GM19397 (cell line): ENCODE results near the gene UQCR11.
A peak's percentile ranks its signal among the peaks of the same experiment; 100 is the strongest.
"Not testable (repeated sequence)": the region's sequence is repeated elsewhere in the genome, so short reads cannot be mapped to it uniquely, and the experiment has no call there.

Source experiments
- ATAC-seq: cut with Tn5 transposase; IDR thresholded peaks from one replicate; pipeline ENCODE4 v1.9.1; 2021; ENCODE audit warnings: mild to moderate bottlenecking, moderate library complexity; ENCODE audit not compliant: unreplicated experiment

UQCR11 gene

GRCh38 chr19:1605236-1606137 lies at the start of gene UQCR11:
Gene UQCR11, minus strand, starts transcription at chr19:1605462. Its CDS starts 53 bp downstream, at chr19:1605409.
- ATAC-seq: peak; percentile 85

GRCh38 chr19:1654178-1654792 lies 49.0 kb upstream of the UQCR11 start:
- no peak for ATAC-seq

- ATAC-seq: no peak
Observed at GRCh38 chr19:1653300-1653628, 48.0 kb upstream of the UQCR11 start.

DNA sequence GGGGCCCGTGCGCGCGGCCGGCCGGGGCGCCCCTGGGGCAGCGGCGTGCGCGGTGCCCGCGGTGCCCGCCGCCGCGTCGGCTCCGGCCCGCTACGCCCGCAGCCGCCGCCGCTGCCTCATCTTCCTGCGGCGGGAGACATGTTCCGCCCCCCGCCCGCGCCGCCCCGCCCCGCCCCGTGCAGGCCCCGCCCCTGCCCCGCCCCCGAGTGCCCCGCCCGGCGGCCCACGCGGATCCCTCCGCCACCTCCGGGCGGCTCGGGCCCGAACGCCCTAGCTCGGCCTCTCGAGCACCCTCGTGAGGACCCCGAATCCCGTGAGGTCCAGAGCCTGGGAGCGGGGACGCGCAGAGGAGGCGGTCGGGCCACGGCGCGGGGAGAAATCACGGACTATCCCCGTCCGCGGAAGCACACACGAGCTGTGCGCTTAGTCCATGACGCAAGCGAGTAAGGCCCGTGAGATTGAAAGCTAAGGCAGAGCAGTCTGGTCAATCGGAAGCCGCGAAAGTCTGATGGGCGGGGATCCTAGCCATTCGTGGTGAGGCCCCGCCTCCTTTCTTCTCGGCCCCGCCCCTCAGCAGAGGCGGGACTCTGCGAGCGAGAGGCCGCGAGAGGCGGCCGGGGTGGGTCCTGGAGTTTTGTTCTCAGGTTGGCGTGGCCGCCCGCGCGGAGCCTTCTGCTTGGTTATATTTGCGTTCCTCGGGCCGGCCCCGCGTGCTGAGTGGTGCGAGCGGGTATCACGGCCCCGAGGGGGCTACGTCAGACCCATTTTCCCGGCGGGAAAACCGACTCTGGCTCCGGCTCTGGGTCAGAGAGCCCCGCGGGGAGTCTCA lies 47.4 kb upstream of the UQCR11 start, which contains the start of gene TCF3:
Gene TCF3 (minus strand): TSS at position 145 of the 829 bp plus-strand sequence. CDS start 2,367 bp downstream, outside the sequence.
- peak; percentile 64 for ATAC-seq

DNA sequence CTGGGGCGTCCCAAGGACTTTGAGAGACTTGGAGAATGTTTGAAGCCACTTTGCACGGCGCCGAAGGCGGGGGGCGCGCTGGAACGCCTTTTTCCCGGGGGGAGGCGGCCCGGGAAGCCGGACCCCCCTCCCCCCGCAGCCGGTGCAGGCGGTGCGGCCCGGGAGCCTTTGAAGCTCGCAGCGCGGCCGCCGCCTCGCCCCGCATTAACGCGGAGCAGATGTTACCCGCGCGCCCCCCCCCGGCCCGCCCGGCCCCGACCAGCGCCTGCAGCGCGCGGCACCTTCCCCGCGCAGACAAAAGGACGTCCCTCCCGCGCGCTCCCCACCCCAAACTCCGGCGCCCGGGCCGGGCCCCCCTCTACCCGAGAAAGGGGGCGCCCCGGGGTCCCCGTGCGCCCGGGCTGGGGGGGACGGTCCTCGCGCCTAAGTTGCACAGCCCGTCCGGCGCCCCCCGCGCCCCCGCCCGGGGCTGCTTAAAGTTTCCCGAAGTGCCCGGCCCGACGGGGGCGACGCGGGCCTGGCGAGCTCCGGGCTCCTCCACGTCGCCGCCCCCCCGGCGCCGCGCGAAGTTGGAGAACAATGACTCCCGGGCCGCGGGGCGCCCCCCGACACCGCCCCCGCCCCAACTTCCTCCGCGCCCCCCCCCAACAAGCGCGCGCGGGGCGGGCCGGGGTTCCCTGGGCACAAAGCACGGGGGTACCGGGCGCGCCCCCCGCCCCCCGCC lies 46.5 kb upstream of the UQCR11 start:
- no peak for ATAC-seq

GRCh38 chr19:1650650-1651567 lies 45.6 kb upstream of the UQCR11 start:
- ATAC-seq: no peak

- no peak for ATAC-seq
Observed at GRCh38 chr19:1649706-1650649, 44.7 kb upstream of the UQCR11 start.

DNA sequence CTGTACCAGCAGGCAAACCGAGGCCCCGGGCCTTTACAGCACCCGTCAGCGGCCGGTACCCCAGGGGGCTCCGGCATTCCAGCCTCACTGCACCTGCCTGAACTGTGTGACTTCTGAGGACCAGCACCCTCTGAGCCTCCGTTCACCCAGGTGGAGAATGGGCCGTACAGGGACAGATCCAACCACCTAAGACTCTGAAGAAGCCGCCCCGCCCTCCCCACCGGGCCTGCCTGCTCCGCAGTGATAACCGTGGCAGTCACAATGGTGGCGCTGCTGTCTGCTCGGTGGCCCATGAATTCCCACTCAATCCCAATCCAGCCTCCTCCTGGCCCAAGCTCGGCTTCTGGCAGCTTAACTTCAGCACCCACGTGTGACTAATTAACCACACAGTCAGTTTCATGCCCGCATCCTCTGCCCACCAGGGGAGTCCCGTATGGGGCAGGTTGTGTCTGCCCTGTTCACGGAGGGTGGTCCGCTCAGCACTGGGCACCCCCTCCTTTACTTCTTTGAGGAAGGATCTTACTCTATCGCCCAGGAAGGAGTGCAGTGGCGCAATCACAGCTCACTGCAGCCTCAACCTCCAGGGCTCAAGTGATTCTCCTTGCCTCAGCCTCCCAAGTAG lies 43.8 kb upstream of the UQCR11 start:
- ATAC-seq: no peak

DNA sequence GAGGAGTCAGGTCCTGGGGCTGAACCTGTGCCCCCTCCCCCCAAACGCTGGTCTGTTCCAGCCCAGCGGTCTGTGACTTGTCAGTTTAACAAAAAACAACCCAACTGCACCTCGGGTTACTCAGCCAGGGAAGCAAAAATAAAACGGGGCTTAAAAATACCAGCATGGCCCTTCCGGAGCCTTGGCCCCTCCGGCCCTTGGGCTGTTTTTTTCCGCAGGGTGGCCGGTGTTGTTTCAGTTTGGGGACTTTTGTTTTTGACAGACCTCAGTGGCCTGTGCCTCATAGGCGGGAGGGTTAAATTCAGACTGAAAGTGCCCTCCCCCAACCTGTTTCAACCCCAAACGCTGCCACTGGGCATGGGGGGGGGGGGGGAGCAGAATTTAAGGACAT lies 43.2 kb upstream of the UQCR11 start:
- ATAC-seq: no peak

DNA sequence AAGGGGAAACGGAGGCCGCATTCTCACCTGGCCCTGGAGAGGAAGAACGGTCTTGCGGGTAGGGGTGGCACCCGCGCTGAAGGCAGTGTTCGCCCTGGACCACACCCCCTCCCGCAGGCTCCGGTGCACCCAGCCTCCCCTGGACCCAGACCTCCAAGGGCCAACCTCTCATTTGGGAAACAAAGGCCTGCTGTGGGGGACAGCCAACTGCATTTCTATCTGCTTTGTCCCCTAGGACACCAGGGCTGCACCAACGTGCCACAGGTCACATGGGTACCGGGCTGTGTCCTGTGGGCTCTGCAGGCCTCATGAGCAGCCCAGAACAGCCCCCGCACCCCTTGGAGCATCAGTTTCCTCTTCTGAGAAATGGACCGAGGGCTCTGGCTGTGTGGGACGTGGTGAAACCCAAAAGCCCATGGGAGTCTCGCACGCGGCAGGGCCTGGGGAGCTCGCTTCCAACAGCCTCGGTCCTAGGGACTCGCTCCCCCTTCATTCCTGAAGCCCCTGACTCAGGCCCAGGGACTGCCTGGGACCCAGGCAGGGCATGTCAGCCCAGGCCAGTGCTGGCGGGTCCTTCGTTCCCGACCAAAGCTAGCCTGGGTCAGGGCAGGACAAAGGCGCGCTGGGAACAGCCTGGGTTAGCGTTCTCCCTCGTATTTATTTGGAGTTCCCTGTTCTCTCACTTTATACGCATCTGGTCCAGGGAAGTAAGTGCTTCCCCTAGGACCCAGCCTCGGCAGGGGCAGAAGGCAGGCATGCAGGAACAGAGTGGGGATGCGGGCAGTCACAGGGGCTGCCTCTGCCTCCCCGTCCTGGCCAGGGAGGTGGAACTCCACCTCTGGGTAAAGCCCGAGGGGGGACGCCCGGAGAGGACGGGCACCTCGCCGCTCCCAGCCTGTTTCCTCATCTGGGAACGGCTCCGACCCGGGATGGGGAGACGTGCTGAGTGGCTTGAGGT lies 42.5 kb upstream of the UQCR11 start:
- ATAC-seq: no peak

GRCh38 chr19:1646659-1647453 lies 41.6 kb upstream of the UQCR11 start:
- ATAC-seq: no peak

DNA sequence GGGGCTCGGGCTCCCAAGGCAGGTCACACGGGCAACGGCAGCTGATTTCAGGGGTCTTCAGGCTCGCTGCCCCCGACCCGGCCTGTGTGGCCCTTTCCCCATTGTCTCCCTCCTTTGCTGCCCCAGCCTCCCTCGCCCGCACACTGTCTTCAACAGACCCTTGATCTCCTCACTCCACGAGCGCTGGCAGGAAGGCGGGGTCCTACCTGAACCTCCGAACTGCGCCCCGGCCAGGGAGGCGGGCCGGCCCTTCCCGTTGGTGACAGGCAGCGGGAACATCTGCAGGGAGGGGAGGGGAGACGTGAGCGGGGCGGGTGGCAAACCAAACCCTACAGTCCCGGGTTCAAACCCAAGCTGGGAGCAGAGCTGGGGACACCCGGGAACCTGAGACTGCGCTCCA lies 40.9 kb upstream of the UQCR11 start:
- ATAC-seq: no peak

- no peak for ATAC-seq
Observed at GRCh38 chr19:1645299-1645698, 40.0 kb upstream of the UQCR11 start.

GRCh38 chr19:1644070-1644469 lies 38.8 kb upstream of the UQCR11 start:
- ATAC-seq: no peak

DNA sequence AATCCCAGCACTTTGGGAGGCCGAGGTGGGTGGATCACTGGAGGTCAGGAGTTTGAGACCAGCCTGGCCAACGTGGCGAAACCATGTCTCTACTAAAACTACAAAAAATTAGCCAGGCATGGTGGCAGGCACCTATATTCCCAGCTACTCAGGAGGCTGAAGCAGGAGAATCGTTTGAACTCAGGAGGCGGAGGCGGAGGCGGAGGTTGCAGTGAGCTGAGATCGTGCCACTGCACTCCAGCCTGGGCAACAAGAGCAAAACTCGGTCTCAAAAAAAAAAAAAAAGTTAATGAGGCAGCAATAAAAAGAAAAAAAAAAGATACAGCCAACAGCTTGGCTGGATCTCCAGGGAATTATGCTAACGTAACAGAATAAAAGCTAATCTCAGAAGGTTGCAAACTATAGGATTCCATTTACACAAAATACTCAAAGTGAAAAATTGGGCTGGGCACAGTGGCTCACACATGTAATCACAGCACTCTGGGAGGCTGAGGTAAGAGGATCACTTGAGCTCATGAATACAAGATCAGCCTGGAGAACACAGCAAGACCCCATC lies 35.7 kb upstream of the UQCR11 start:
- ATAC-seq: not testable (repeated sequence)
